GM21423 (cell line): ENCODE data around the gene PTPN1.
"Not testable (repeated sequence)": the region's sequence is repeated elsewhere in the genome, so short reads cannot be mapped to it uniquely, and the experiment has no call there.

Experiments
- ATAC-seq: cut with Tn5 transposase; IDR thresholded peaks from one replicate; pipeline ENCODE4 v1.9.1; 2021; ENCODE audit warnings: mild to moderate bottlenecking, moderate library complexity; ENCODE audit not compliant: unreplicated experiment

PTPN1 gene

DNA sequence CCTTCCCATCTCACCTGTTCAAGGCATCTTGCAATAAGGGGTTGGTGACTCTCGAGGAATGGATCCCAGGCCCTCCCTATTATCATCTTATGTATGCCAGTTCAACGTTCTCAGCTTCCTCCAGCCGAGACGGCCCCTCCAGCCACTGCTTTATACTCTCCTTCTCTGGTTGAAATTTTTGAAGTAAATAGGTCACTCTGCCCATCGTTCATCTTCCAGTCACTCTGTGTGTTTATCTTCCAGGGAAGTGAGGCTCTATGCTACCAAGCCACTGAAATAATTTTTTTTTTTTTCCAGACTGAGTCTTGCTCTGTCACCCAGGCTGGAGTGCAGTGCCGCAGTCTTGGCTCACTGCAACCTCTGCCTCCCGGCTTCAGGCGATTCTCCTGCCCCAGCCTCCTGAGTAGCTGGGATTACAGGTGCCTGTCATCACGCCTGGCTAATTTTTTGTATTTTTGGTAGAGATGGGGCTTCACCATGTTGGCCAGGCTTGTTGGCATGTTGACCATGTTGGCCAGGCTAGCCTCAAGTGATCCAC is 17.0 kb downstream of the PTPN1 start:
- no peak for ATAC-seq

DNA sequence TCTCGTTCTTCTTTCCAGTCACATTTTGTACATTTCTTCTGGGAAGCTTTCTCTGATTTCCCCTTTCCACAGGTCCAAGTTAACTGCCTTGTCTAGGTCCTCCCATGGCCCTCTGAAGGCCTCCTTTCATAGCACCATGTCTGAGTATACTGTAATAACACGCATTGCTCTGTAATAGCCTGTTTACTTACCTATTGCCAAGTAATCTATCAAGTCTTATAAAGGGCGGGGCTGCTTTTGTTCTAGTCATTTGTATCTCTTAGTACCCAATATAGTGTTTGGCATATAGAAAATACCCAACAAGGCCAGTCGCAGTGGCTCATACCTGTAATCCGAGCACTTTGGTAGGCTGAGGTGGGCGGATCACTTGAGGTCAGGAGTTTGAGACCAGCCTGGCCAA is 17.9 kb downstream of the PTPN1 start:
- ATAC-seq = no peak

DNA sequence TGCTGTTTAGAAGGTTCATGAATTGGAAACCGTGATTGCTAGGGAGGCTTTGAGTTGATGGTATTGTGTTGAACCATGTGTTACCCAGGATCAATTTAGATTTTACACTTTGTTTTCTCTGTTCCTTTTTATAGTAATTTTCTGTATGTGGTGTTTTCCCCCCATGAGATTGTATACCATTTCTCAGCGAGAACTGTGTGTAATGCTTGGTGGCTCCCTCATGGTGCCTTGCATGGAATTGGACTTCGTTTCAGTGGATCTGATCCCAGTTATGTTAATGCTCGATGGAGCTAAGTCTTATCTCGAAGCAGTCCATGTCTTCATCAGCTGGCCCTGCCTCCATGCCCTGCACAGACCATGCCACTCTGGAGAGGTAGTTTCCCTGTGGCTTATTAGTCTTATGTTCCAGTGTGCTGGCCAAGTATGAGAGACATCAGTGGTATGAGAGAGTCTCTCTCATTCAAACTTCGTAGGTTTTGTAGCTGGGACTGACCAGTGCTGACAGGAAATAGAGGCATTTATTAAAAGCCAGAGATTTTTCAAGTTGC is 18.7 kb downstream of the PTPN1 start:
- no peak for ATAC-seq

DNA sequence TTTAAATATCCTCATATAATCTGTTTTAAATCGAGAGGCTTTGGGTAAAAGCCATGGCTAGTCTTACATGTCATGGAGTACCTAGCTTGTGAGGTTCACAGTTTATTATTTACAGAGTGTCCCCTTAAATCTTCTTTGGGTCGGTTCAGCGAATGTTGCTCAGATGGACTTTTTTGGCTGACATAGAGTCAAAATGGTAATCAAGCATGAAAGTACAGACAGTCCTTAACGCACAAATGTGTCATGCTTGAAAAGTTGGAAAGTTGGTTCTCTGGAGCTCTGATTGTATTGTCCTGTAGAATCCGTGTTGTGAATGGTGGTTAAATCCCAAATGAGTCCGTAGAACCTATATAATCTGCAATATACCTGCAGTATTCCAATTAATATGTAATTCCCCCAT is 22.0 kb downstream of the PTPN1 start:
- no peak for ATAC-seq

DNA sequence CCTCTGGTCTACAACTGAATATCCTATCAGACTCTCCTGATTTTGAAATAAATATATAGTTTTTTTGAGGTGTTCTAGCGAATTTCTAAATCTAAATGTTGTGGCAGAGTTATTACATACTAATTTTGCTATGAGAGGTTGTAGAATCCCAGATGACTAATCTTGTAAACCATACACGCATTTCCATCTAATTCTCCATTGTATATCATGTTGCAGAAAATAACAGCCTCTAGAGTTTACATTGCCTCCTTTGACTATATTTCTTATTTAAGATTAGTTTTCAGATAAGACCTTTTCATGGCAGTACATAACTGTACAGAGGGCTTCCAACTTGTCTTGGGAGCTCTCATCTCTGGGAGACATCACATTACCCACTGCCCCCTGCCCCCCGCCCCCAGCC is 22.9 kb downstream of the PTPN1 start:
- ATAC-seq = no peak

DNA sequence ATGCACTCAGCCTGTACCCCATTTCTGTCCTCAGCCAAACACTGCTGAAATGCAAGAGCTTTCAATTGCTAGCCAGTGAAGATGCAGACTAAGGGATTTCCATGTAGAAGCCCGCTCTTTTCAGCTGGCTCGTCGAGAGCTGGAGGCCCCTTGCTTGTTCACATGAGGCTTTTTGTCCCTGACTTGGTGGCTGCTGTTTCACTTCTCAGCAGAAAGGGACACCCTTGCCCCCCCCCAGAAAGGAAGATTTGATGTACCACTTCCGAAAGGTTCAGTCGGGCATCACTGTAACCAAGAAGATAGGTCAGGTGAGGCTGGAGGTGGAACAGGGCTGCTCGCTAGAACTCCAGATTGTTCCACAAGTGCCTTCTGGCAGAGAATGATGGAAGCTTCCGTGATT is 23.3 kb downstream of the PTPN1 start:
- ATAC-seq = no peak

DNA sequence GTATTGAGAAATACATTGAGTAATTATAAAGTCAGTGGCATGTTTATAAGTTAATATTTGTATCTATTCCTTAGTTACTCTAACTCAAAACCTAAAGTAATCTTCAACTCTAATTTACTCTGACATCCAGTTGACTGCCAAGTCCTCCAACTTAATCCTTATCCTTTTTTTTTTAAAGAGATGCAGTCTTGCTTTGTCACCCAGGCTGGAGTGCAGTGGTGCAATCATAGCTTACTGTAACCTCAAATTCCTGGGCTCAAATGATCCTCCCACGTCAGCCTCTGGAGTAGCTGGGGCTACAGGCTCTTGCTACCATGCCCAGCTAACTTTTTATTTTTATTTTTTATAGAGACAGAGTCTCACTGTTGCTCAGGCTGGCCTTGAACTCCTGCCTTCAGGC is 24.4 kb downstream of the PTPN1 start:
- no peak for ATAC-seq

DNA sequence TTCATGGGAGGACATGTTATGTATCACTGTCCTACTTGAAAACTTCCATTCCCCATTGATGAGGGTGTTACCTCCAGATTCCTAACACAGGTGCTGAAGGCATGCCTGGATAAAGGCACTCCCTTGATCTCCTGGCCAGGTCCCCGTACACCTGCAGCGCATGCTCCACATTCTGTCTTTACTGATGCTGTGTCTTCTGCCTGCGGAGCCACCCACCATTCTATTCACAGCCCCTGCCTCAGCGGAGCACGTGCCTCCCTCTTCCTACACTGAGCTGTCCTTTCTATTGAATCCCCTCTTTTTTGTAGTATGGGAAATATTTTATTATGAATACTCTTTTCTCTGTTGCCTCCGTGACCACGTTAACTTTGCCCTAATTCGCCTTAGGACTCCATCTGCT is 25.0 kb downstream of the PTPN1 start:
- no peak for ATAC-seq

DNA sequence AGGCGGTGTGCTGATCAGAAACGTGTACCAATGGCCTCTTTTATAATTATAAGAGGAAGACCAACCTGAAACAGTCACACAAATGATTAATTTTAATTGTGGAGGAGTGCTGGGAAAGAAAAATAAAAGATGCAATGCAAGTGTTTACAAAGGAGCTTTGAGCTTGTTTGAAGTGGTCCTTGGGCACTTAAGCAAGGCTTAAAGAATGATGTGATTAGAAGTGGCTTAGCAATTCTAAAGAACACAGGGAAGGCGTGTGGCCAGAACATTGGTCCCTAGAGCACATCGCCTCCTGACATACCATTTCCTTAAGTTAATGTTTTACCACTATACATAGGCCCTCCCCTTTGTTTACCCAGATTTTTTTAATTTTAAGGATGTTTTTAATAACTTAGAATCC is 26.1 kb downstream of the PTPN1 start:
- ATAC-seq = no peak

DNA sequence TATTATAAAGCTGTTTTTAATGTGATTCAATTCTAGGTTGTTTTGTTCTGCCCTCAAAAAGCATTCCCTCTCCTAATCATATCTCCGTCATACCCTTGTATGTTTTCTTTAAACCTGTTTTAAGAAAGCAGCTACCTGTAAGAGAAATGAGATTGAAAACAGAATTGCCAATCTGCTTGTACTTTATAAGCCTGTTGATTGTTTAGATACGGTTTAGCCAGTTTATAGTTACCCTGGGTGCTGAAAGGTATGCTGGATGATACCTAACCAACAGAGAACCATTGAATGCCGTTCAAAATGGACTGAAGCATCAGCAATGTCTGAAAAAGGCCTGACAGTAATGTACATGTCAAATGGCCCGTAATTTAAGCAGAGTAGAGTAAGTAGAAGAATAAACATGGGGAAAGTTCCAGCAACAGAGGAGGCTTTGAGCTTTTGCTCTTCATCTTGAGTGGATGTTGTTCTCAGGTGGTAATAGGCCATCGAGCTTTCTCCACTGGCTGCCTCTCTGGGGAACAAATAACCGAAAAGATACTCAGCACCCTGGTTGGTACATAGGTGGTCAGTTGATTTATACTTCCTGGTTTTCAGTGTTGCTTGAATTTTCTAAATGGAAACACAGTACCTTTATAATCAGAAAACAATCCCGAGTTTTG is 27.5 kb downstream of the PTPN1 start:
- ATAC-seq = no peak

DNA sequence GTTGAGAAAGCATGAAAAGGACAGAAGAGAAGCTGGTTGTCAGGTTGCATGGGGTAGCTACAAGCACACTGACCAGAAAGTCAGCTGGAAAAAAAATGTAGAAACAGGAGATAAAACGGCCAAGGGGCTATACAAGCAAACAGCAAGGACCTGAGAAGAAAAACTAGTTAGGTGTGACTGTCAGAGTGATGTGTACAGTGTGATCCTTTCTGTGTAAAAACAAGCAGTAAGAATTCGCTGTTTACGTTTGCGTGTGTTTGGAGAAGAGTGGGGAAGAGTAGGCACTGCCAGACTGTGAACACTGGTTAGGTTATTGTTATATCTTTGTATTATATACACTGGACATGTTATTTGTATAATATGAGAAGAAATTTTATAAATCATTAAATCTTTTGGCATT is 28.1 kb downstream of the PTPN1 start:
- no peak for ATAC-seq

DNA sequence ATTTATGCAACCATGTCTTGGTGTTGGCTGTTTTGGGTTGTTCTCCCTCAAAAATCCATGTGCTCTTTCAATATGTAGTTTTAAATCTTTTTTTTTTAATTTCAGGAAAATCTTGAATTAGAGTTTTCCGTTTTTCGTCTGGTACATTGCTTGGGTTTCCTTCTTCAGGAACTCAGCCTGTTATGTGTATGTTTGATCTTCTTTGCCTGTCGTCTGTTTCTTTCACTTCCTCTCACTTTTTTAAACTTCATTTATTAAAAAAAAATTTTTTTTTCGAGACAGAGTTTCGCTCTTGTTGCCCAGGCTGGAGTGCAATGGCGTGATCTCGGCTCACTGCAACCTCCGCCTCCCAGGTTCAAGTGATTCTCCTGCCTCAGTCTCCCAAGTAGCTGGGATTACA is 29.6 kb downstream of the PTPN1 start:
- not testable (repeated sequence) for ATAC-seq

DNA sequence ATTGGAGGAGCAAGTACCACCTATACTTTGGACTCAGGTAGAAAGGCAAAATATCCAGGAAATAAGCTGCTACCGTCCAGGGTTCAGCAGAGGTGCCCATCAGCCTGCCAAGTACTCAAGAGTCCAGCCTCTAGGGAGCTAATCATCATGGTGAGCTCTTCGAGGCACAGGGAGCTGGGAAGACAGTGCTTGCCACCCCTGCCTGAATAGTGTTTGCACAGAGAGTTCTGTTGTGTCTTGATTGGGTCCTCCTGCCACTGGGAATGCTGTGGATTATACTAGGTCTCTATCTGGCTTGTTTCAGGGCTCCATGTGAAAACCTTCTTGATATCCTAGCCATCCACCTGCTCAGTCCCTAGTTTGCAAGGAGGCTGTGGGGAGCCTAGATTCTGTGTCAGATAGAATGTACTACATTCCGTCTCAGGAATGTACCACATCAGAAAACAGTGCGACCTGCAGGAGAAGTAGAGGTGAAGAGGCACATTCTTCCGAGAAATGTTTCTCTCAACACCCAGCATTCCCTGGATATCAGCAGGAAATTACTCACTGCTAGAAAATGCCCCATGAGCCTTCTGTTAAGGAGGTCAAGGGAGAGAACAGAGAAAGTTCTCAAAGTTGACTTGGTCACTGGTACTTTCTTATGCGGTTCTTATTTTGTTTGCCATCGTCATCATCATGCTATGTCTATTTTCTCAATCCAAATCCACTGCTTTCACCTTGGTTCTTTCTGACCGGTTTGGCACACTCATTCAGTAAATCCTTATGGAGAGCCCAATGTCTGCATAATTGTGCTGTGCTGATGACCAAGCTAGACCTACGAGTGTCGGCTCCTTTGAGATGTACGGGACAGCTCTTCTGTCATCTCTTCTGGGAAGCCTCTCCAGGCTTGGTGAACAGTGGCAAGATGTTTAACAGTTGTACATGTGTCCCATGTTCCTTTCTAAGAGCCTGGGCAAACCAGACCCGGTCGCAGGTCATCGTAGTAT is 30.7 kb downstream of the PTPN1 start:
- peak; percentile 8 for ATAC-seq

DNA sequence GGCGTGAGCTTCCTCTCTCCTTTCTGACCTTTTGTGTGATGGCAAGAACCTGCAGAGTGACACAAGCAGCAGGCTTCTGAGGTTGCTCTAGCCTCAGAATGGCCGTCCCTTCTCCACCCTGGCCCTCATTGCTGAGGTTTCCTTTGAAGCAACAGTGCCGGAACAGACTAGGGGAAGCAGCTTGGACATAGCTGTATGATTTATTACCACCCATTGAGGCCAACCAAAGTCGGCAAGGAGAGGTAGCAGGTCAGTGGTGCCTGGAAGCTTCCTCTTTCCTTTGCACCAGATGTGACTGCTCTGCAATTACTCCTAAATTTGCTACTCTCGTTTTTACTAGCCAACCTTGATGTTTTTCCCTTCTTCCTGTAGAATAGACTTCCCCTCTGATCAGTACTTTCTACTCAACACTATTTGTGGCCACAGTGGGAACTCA is 31.4 kb downstream of the PTPN1 start:
- peak; percentile 58 for ATAC-seq

DNA sequence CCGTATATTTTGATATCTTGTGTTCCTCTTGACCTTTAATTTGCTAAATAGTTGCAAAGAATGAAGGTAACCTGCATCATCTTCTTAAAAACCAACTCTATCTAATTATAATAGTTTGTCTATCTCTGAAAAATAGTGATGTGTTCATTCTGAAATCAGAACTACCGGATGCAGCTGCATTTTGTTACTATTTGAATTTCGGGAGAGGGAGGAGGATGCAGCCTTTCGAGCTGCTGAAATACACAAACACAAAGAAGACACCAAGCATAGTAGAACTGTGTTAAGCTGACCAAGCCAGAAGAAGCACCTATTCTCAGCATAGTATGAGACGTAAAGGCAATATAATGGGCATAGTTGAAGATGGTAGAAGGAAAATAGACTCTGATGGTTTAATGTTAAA is 33.1 kb downstream of the PTPN1 start:
- no peak for ATAC-seq

DNA sequence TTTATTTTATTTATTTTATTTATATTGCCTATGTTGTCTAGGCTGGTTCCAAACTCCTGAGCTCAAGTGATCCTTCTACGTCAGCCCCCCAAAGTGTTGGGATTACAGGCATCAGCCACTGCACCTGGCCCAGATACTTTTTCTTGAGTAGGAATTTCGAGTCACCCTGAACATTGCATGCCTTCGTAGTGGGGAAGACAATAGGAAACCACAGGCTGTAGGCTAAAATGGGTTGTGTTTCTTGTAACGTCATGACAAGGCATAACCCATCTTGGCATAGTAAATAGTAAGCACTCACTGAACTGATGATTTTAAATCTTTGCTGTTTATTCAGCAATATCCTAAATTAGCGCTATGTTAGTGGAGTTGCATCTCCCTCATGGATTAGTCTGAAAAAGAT is 34.9 kb downstream of the PTPN1 start:
- ATAC-seq = no peak

DNA sequence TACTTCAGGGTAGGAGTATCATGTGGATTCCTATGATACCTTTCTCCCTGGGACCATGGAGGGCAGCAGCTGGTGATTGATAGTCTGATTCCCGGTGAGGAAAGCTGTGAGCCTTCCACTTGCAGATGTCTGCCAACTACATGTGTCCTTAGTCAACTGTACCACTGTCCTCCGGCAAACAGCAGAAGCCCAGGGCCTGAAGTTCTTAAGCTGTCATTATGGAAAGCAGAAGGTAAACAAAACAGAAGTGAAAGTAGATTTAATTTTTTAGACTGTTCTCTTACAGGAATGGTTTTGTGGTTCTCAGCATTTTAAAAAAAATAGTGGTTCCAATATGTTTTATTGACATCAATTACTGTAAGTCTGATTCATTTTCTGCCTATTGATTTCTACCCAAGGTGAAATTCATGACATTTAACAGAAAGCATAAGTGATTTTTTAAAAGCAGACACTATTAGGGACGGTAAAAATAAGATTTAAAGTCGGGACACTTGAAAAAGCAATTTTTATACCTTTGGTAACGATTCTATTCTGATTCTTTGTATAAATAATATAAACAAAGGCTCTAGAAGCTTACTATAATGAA is 36.6 kb downstream of the PTPN1 start:
- no peak for ATAC-seq

DNA sequence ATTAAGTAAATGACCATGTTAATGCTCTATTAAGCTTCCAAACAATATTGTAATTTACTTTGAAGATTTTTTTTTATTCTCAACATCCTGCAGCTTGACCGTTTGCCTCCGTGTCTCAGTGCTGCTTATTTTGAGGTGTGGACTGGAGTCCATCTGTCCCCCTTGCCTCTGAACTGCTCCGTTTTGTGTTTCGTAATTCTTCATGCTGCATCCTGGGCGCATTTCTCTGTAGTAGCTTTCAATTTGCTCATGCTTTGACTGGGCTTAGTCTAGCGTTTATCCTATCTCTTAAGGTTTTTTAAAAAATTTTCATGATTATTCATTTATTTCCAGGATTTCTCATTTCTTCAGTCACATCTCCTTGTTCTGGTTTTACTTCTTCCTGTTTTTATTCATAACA is 37.8 kb downstream of the PTPN1 start:
- no peak for ATAC-seq

DNA sequence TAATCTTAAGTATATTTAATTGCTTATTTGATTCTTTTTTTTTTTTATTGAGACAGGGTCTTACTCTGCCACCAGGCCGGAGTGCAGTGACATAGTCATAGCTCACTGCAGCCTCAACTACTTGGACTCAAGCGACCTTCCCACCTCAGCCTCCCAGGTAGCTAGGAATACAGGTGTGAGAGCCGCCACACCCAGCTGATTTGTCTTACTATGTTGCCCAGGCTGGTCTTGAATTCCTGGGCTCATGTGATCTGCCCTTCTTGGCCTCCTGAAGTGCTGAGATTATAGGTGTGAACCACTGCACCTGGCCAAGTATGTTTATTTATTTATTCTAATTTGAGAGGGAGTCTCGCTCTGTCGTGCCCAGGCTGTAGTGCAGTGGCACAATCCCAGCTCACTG is 38.2 kb downstream of the PTPN1 start:
- no peak for ATAC-seq

DNA sequence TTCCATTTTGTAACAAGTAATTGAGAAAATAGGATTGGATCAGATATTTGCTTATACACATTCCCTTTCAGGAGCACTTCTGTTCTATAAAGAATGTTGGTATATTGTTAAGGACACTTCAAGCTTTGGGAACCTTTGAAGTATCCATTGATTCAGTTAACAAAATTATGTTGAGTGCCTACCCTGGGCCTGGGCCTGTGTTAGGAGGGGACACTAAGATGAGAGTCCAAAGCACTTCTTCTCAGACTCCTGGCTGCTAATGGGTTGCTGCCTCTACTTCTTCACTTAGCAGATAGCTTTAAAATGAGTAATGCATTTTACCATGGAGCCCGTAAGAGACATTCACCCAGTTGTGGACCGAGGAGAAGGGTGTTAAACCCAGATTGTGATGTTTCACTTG is 40.3 kb downstream of the PTPN1 start:
- no peak for ATAC-seq

DNA sequence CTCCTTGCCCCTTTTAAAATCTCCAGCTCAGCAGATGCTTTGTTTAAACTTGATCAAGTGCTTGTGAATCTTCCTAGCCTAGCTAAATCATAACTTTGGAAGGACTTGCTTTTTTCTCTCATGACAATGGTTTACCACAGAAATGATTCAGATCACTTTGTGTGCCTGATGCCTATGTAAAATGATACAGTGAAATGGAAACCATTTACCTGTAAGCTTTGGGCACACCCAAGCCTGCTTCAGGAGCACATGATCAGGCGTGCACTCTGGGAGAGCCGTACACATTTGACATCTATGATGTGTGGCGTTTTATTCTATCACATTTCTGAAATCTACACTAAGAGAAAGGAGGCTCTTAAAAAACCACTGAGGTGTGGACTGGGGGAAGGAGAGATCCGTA is 41.1 kb downstream of the PTPN1 start:
- no peak for ATAC-seq
